ENCODE measurements around the gene GAK.
"Not testable (repeated sequence)": the region's sequence is repeated elsewhere in the genome, so short reads cannot be mapped to it uniquely, and the experiment has no call there.

The GAK gene

GRCh38 chr4:952881-953573, 20.9 kb upstream of the GAK start:
- DNase-seq = no peak

GRCh38 chr4:951594-952468, 19.7 kb upstream of the GAK start:
- DNase-seq = no peak

DNA sequence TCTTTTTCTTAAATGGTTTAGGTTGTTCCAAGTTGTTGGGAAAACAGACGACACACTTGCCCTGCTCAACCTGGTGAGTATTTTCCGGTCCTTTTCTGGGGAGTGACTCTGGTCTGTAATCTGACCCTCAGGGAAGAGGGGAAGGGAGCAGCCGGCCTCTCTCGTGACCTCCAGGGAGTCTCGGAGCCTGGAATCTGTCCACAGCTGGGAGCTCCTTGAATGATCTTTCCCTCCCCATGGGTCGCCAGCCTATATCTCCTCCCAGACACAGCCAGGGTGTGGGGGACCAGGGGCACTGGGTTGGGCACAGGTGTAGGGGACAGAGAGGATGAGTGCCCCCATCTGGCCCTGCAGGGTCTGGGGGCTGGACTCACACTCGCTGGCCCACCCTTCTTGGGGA, 19.1 kb upstream of the GAK start:
- DNase-seq = no peak

DNA sequence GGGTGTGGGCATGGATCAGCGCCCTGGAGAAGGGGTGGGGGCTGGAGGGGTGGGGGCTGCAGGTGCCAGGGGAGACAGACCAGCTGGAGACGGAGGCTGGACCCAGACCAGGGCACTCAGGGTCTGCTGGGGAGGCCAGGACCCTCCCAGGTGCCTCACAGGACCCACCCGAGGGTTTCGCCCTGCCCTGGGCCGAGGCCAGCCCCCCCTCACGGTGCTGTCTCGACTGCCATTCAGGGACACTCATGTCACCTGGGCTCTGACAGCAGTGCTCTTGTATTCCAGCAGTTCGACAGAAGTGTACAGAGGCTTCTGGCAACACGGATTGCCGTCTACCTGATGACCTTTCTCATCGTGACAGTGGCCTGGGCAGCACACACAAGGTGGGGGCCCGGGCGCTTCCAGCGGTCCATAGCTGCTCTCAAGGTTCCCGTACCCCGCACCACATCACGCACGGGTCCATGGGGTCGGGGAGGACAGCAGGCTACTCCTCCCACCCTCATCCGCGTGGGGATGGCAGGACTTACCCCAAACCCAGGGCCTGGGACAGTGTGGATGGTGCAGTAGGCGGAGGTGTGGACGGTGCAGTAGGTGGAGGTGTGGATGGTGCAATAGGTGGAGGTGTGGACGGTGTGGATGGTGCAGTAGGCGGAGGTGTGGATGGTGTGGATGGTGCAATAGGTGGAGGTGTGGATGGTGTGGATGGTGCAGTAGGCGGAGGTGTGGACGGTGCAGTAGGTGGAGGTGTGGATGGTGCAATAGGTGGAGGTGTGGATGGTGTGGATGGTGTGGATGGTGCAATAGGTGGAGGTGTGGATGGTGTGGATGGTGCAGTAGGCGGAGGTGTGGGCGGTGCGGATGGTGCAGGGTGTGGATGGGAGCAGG, 18.3 kb upstream of the GAK start:
- no peak for DNase-seq

DNA sequence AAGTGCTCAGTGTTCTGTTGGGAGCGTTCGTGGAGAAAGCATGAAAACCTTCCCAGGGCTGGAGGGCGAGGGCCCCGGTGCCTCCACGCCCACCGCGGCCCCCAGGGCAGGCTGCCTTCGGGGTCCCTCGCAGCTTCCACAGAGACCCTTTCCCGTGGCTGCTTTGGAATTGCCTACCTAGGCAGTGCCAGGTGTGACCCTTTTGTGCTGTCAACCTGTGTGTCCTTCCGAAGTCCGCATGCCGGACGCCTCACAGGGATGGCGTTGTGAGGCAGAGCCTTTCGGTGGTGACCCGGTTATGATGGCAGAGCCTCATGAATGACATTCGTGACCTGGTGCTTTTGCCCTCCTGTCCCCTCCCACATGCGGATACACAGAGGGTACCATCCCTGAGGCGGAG, 17.5 kb upstream of the GAK start:
- no peak for DNase-seq

GRCh38 chr4:948936-949300, 16.8 kb upstream of the GAK start:
- DNase-seq = no peak

DNA sequence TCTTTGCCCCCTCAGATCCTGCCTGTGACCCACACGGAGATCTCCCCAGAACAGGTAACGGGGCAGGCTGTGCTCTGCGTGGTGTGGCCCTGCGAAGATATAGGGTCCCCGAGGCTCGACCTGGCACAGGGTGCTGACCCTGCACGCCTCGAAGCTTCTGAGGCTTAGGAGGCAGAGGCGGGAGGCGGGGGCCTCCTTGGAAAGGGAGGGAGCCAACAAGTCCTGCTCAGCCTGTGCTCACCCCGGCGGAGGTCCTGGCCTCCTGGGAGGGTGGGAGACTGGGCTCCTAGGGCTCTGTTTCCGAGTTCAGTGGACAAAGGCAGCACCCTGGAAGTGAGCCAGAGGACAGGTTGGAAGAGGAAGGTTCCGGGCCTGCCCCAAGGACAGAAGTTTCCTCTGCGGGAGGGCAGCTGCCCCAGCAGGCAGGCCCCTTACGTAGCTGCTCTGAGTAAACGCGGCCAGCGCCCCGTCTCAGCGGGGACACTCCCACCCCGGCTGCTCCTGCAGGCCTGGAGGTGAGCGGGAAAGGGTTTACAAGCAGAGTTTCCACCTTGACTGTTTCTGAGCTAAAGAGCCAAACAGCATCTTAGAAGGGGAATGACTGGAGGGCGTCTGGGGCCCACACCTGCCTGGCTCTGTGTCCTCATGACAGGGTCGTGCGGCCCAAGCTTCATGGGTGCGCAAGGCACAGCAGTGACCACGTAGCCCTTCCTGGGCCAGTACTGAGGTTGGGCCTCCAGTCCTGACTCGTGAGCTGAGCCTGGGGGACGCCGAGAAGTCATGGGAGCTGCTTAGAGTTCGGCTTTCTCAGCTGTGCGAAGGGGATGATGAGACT, 16.2 kb upstream of the GAK start:
- DNase-seq = no peak

DNA sequence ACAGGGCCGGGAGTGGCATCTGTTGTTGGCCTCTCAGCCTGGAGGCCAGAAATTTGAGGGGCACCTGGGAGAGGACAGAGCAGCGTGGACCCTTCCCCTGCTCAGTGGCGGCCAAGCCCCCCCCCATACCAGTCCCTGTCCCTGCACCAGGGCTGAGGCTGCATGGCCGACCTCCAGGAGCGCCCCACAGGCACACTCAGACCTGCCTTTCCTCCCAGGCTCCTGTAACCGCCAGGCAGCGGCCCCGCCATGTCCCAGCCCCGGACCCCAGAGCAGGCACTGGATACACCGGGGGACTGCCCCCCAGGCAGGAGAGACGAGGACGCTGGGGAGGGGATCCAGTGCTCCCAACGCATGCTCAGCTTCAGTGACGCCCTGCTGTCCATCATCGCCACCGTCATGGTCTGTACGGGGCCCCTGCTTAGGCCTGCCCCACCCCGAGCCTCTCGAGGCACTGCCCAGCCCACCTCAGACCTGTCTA, 15.4 kb upstream of the GAK start:
- DNase-seq = no peak

GRCh38 chr4:946517-947471, 14.7 kb upstream of the GAK start:
- no peak for DNase-seq

DNA sequence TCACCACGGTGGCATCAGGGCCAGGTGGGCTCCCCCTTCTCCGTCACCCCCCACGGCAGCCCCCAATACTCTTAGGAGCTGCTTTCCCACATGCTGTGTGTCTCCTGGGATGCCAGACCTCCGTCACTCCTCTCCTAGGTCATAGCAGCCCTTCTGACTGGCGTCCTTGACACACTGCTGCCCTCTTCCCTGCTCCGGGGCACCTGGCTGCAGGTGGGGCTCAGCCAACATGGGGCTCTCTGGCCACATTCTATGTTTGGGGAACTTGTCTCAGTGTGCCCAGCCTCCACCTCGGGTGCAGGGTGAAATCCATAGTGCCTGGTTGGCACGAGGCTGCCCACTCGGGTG, 14.0 kb upstream of the GAK start:
- no peak for DNase-seq

DNA sequence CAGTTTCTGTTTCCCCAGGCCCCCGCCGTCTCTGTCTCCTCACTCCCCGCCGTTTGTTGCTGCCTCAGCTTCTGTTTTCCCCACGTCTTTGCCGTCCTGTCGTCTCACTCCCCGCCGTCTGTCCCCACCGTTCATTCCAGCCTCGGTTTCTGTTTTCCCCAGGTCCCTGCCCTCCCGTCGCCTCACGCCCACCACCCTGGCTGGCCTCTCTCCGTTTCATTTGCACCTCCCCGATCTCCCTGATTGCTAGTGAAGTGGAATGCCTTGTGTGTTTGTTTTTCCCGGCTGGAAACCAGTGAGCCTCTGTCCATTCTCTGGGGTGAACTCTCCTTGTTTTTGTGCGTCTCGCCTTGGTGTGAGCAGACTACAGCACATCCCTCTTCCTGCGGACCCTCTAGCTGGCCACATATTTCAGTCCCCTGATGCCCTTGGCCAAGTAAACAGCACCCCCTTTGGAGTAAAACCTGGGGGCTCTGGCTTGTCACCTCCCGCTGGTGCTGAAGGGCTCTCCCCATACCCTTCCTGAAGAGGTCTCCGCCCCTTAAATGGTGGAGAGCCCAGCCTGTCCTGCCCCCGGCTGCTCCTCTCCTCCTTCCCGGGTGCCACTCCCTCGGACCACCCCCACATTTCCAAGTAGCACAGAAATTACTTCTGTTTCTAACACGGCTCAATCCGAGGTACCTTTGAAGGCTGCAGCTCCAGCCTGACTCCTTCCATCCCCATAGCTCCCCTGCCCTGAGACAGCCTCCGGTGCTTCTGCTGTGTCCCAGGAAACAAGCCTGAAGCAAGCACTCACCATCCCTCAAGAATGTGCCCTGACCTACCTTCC, 13.4 kb upstream of the GAK start:
- no peak for DNase-seq

DNA sequence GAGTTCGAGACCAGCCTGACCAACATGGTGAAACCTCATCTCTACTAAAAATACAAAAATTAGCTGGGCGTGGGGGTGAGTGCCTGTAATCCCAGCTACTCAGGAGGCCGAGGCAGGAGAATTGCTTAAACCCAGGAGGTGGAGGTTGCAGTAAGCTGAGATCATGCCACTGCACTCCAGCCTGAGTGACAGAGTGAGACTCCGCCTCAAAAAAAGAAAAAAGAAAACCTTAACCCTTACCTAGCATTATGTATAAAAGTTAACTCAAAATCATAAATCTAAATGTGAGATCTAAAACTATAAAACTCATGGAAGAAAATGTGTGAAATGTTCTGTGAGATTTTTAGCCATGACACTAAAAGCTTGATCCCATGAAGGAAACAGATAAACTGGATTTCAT, 7.4 kb upstream of the GAK start:
- not testable (repeated sequence) for DNase-seq

DNA sequence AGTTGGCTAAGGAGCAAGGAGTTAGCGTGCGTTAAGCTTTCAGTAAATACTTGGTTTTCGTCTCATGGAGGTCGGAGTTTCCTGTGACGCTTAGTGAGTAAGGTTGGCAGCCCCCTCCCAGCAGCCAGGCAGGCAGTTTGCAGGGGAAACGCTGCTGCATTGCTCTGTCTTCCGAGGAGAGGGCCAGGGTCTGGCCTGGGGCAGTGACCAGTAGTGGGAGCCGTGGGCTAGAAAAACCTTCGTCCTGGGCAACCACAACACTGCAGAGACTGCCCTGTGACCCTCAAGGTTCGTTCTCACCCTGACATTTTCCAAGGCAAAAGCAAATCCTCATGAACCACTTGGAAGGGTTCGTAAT, 576 bp upstream of the GAK start:
- peak in 1 of 4 experiments; percentile 37 for DNase-seq

DNA sequence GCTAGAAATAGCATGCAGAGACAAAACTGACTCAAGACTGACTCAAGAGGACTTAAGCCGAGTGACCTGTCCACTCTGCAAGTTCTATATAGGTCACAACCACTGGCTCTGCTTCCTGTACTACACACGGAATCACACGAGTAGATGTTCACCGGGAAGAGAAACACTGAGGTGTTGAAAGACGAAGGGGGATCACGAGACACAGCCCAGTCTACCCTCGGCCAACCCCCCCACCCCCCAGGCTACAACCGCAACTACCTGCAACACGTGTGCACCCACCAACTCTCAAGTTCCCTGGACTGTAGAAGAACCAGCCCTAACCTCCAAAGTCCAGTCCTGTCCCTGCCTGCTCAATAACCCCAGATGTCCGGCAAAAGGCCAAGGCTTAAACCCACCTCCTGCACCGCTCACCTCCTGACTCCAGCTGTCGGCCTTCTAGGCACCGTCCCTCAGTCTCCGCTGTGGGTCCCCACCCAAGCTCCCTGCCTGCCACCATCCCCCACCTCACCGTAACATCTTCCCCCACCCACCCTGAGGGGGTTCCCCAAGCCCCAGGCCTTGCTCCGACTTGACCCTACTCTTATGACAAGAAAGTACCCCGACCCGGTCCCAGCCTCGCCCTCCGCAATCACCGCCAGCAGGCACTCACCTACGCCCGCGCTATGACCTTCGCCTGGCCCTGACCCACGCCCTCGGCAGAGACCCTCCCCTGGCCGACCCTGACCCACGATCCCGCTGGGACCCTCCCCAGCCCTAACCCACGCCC, 739 bp downstream of the GAK start:
- no peak for DNase-seq

DNA sequence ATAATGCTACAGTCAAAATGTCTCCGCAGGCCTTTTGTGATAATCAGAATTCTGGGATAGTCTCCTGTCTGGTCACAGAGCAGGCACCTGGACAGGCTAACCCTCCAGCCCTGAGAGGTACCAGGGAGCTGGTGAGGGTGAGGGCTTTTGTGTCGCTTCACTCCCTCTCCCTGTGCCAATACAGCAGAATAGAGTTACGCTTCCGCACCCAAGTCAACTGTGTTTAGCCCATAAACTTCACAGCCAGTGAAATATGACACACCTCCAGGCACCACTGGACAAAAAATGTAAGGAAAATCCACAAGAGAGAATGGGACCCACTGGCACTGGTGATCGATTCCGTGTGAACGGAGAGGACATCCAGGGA, 1.3 kb downstream of the GAK start:
- DNase-seq = no peak

DNA sequence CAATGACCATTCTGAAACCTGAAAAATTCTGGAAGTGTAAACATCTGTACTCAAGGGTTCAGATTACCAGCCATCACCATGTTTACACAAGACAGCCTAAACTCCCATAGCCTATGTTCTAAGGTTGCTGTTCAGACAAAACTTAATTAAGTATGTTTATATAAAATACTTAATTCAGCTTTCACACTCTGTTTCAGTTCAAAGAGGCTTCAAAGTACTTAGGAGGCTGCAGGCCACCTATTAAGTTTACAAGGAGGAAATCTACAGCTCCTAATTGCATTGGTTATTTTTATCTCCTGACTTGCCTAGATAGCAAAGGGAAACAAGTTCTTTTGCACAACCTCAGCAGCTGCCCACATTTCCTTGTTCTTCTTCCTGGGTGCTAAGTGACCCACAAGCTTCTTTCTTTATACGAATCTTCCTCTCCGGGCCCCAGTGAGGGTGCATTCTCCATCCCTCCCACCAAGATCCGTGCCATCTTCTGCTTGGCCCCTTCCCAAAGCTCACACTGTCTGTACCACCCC, 2.0 kb downstream of the GAK start:
- DNase-seq = no peak

- DNase-seq = no peak
These were observed 2.9 kb downstream of the GAK start for GRCh38 chr4:929096-929765.

- DNase-seq = not testable (repeated sequence)
These were observed 4.5 kb downstream of the GAK start for GRCh38 chr4:927566-927965.

- DNase-seq = no peak
These were observed 5.6 kb downstream of the GAK start for GRCh38 chr4:926538-926937.
